Measurements from ENCODE around the gene FBXW11. TPM values are rescaled to one million over a fixed set of nuclear protein-coding genes. Genes with fewer than 3 reads are reported as not detected.

The FBXW11 gene
- polyA plus RNA-seq, 1 donor (not counting 4 experiments of a cell fraction or from before 2014, with no cell fraction given), result 48.4 TPM

- H3K36me3 ChIP-seq (ENCODE audit: control insufficient read depth in 2 of 2, extremely low read depth in 1 of 2, insufficient read depth in 2 of 2, low read length in 2 of 2), result peaks cover 22 to 39% of the 10 kb centered on the region in 2 experiments
- no peak for DNase-seq (ENCODE audit: low read depth, low spot score)
- no peak overlapping the region for H3K9ac ChIP-seq (ENCODE audit: control insufficient read depth, extremely low read depth, insufficient read depth, low read length)
- H4K20me1 ChIP-seq (ENCODE audit: control insufficient read depth, extremely low read depth, insufficient read depth, low read length), result no peaks in the 10 kb centered on the region
- no peak overlapping the region for H3K27ac ChIP-seq (ENCODE audit: control insufficient read depth, insufficient read depth, low read length)
- dilution Hi-C loops (cut with MboI; ENCODE audit: extremely low pct_ligation_motif_present, low sequenced_read_pairs), result no loop called here
- H3K9me3 ChIP-seq (ENCODE audit: control insufficient read depth, low read depth, low read length), result no peaks in the 10 kb centered on the region
- no peaks in the 10 kb centered on the region for H3K79me2 ChIP-seq (ENCODE audit: control insufficient read depth, insufficient read depth, low read length)
- no peak for TF ChIP-seq CTCF (optimal IDR thresholded peaks at IDR 0.05 in 1 of 3, IDR thresholded peaks at IDR 0.05 in 1 of 3, conservative IDR thresholded peaks at IDR 0.05 in 1 of 3; ENCODE audit: extremely low read depth in 1 of 3, insufficient read depth in 2 of 3, low read length in 3 of 3)
- no peak for TF ChIP-seq EZH2 (IDR thresholded peaks at IDR 0.05; ENCODE audit: low read length)
- H3K4me1 ChIP-seq (ENCODE audit: control insufficient read depth, extremely low read depth, insufficient read depth, low read length), result no peaks in the 10 kb centered on the region
- no peaks in the 10 kb centered on the region for H3K9me1 ChIP-seq (ENCODE audit: control insufficient read depth, extremely low read depth, insufficient read depth, low read length)
- no peak overlapping the region for H2AFZ ChIP-seq (ENCODE audit: control insufficient read depth, low read length)
- FAIRE-seq, result no peak
- H3K4me3 ChIP-seq (ENCODE audit: control insufficient read depth in 2 of 3, extremely low read depth in 1 of 3, insufficient read depth in 2 of 3, low read depth in 1 of 3, low read length in 3 of 3), result no peak overlapping the region
- no peaks in the 10 kb centered on the region for H3K27me3 ChIP-seq (ENCODE audit: control insufficient read depth, extremely low read depth, insufficient read depth, low read length)
- H3K4me2 ChIP-seq (ENCODE audit: control insufficient read depth, extremely low read depth, insufficient read depth, low read depth, low read length), result no peak overlapping the region
These were observed 43.6 kb upstream of the FBXW11 start for GRCh38 chr5:172050080-172050479.

GRCh38 chr5:172049226-172049796 lies 42.9 kb upstream of the FBXW11 start:
- TF ChIP-seq CTCF (optimal IDR thresholded peaks at IDR 0.05 in 1 of 3, IDR thresholded peaks at IDR 0.05 in 1 of 3, conservative IDR thresholded peaks at IDR 0.05 in 1 of 3; ENCODE audit: extremely low read depth in 1 of 3, insufficient read depth in 2 of 3, low read length in 3 of 3) (no peak), EZH2 (IDR thresholded peaks at IDR 0.05; ENCODE audit: low read length) (no peak)
- no peak for DNase-seq (ENCODE audit: low read depth, low spot score)
- Histone ChIP-seq H3K9ac (ENCODE audit: control insufficient read depth, extremely low read depth, insufficient read depth, low read length) (no peak overlapping the region), H3K27ac (ENCODE audit: control insufficient read depth, insufficient read depth, low read length) (no peak overlapping the region), H4K20me1 (ENCODE audit: control insufficient read depth, extremely low read depth, insufficient read depth, low read length) (no peaks in the 10 kb centered on the region), H3K27me3 (ENCODE audit: control insufficient read depth, extremely low read depth, insufficient read depth, low read length) (no peaks in the 10 kb centered on the region), H3K4me2 (ENCODE audit: control insufficient read depth, extremely low read depth, insufficient read depth, low read depth, low read length) (no peak overlapping the region), H3K36me3 (ENCODE audit: control insufficient read depth in 2 of 2, extremely low read depth in 1 of 2, insufficient read depth in 2 of 2, low read length in 2 of 2) (peaks cover 20 to 38% of the 10 kb centered on the region in 2 experiments), H3K9me1 (ENCODE audit: control insufficient read depth, extremely low read depth, insufficient read depth, low read length) (no peaks in the 10 kb centered on the region), H2AFZ (ENCODE audit: control insufficient read depth, low read length) (no peak overlapping the region), H3K4me1 (ENCODE audit: control insufficient read depth, extremely low read depth, insufficient read depth, low read length) (no peaks in the 10 kb centered on the region), H3K79me2 (ENCODE audit: control insufficient read depth, insufficient read depth, low read length) (no peaks in the 10 kb centered on the region), H3K4me3 (ENCODE audit: control insufficient read depth in 2 of 3, extremely low read depth in 1 of 3, insufficient read depth in 2 of 3, low read depth in 1 of 3, low read length in 3 of 3) (no peak overlapping the region), H3K9me3 (ENCODE audit: control insufficient read depth, low read depth, low read length) (no peaks in the 10 kb centered on the region)
- dilution Hi-C loops (cut with MboI; ENCODE audit: extremely low pct_ligation_motif_present, low sequenced_read_pairs), result no loop called here
- FAIRE-seq, result no peak

All from keratinocyte (primary cell).